ENCODE results near the gene OR2AE1. TPM values are rescaled to one million over a fixed set of nuclear protein-coding genes. Genes with fewer than 3 reads are reported as not detected.

Gene OR2AE1
- total and polyA plus RNA-seq, 2 of the 13 experiments (the other 11 are each of a cell fraction or from before 2014, with no cell fraction given) = not detected

DNA sequence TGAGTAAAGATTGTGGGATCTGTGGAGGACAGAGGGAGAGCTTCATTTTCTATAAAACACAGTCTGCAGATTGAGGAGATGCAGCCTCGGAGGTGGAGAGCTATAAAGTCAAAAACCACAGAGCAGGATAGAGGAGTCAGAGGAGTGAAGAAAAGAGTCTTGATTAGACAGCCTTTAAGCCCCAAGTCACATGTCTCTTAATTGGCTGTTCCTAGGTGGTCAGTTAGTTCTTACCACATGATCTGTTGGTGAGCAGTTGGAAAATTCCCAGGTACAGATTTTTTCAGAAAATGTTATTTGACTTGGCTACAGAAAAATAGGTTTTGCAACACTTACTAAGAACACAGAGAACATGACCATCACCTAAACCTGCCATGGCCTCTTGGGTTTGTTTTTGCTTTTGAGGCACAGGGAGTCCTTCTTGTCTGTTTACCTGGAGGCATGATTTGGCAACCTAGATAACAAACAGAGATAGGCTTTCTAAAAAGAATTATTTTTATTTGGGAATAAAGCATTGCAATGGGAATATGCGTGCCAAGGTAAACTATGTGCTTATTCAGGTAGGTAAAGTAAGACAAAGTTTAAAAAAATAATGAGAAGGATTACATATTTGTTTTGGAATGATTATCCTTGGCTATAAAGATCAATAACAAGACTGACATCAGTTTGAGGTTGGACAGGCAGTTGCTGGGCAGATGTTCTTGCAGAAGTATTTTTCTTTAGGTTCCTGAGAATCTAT is 49.6 kb downstream of the OR2AE1 start (continued):
- TF ChIP-seq, protein P1, sequence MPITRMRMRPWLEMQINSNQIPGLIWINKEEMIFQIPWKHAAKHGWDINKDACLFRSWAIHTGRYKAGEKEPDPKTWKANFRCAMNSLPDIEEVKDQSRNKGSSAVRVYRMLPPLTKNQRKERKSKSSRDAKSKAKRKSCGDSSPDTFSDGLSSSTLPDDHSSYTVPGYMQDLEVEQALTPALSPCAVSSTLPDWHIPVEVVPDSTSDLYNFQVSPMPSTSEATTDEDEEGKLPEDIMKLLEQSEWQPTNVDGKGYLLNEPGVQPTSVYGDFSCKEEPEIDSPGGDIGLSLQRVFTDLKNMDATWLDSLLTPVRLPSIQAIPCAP (CRISPR knock-in tag; IDR thresholded peaks at IDR 0.05; ENCODE audit: low read depth) = no peak
- no peak for TF ChIP-seq SP2 (CRISPR knock-in tag; IDR thresholded peaks at IDR 0.05)
- peak; percentile 58 for TF ChIP-seq THAP11 (CRISPR knock-in tag; IDR thresholded peaks at IDR 0.05)
- no peak for TF ChIP-seq ZNF256 (CRISPR knock-in tag; conservative IDR thresholded peaks at IDR 0.05)
- TF ChIP-seq, protein P2, sequence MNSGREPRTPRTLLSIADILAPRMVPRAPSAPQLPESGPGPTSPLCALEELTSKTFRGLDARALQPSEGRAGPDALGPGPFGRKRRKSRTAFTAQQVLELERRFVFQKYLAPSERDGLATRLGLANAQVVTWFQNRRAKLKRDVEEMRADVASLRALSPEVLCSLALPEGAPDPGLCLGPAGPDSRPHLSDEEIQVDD (CRISPR knock-in tag; IDR thresholded peaks at IDR 0.05; ENCODE audit: borderline replicate concordance) = no peak
- no peak for TF ChIP-seq ZFX (CRISPR knock-in tag; IDR thresholded peaks at IDR 0.05; ENCODE audit: low read depth)
- no peak for TF ChIP-seq ATF7 (IDR thresholded peaks at IDR 0.05)
- no peak for TF ChIP-seq ATF7 (CRISPR knock-in tag; IDR thresholded peaks at IDR 0.05)
- TF ChIP-seq ZNF343 (CRISPR knock-in tag; IDR thresholded peaks at IDR 0.05) = 0 out of 2 replicates have a peak, but pooled peaks have one; percentile 61
- TF ChIP-seq NR2F1 (CRISPR knock-in tag; IDR thresholded peaks at IDR 0.05) = peak in 1 of 2 experiments; percentile 23; a peak in 1 of 4 replicates
- TF ChIP-seq FOSL2 (CRISPR knock-in tag; IDR thresholded peaks at IDR 0.05) = peak; percentile 77
- no peak for TF ChIP-seq HOXA9 (CRISPR knock-in tag; IDR thresholded peaks at IDR 0.05; ENCODE audit: borderline replicate concordance)
- TF ChIP-seq ZNF230 (CRISPR knock-in tag; IDR thresholded peaks at IDR 0.05) = 0 out of 2 replicates have a peak, but pooled peaks have one; percentile 53
- peak; percentile 12; the same call in 1 of the 2 replicates for TF ChIP-seq STAG1 (CRISPR knock-in tag; IDR thresholded peaks at IDR 0.05)
- peak; percentile 21; the same call in 1 of the 2 replicates for TF ChIP-seq FOXK2 (IDR thresholded peaks at IDR 0.05)
- TF ChIP-seq HES4 (CRISPR knock-in tag; IDR thresholded peaks at IDR 0.05; ENCODE audit: borderline replicate concordance) = no peak
- TF ChIP-seq ZSCAN9 (CRISPR knock-in tag; IDR thresholded peaks at IDR 0.05; ENCODE audit: borderline replicate concordance) = 0 out of 2 replicates have a peak, but pooled peaks have one; percentile 46
- peak; percentile 61; the same call in 1 of the 2 replicates for TF ChIP-seq ZNF761 (CRISPR knock-in tag; conservative IDR thresholded peaks at IDR 0.05)
- no peak for TF ChIP-seq IKZF4 (CRISPR knock-in tag; IDR thresholded peaks at IDR 0.05; ENCODE audit: borderline replicate concordance, low read depth, not compliant biosample characterization)
- TF ChIP-seq SPEN (CRISPR knock-in tag; IDR thresholded peaks at IDR 0.05; ENCODE audit: low read depth) = no peak
- TF ChIP-seq RBM39 (IDR thresholded peaks at IDR 0.05; ENCODE audit: low read depth, low read length, poor library complexity, severe bottlenecking) = no peak
- no peak for TF ChIP-seq LCORL (IDR thresholded peaks at IDR 0.05)
- TF ChIP-seq LCORL (CRISPR knock-in tag; IDR thresholded peaks at IDR 0.05) = peak; percentile 68
- TF ChIP-seq, protein P3, sequence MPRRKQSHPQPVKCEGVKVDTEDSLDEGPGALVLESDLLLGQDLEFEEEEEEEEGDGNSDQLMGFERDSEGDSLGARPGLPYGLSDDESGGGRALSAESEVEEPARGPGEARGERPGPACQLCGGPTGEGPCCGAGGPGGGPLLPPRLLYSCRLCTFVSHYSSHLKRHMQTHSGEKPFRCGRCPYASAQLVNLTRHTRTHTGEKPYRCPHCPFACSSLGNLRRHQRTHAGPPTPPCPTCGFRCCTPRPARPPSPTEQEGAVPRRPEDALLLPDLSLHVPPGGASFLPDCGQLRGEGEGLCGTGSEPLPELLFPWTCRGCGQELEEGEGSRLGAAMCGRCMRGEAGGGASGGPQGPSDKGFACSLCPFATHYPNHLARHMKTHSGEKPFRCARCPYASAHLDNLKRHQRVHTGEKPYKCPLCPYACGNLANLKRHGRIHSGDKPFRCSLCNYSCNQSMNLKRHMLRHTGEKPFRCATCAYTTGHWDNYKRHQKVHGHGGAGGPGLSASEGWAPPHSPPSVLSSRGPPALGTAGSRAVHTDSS (CRISPR knock-in tag; conservative IDR thresholded peaks at IDR 0.05) = no peak
- TF ChIP-seq HDAC1 (CRISPR knock-in tag; IDR thresholded peaks at IDR 0.05) = 0 out of 2 replicates have a peak, but pooled peaks have one; percentile 31
- TF ChIP-seq KDM5A (IDR thresholded peaks at IDR 0.05; ENCODE audit: borderline replicate concordance, low read length) = no peak
